HG02981 (cell line): Measurements from ENCODE around the gene NCR3LG1.
"Not testable (repeated sequence)": the region's sequence is repeated elsewhere in the genome, so short reads cannot be mapped to it uniquely, and the experiment has no call there.

Experiments used
- ATAC-seq: cut with Tn5 transposase; IDR thresholded peaks from one replicate; pipeline ENCODE4 v1.9.1; 2021; ENCODE audit warnings: mild to moderate bottlenecking, moderate library complexity; ENCODE audit not compliant: unreplicated experiment

Gene NCR3LG1

GRCh38 chr11:17408026-17408425 lies 56.4 kb downstream of the NCR3LG1 start:
- no peak for ATAC-seq

- no peak for ATAC-seq
These were observed 57.0 kb downstream of the NCR3LG1 start for GRCh38 chr11:17408641-17409040.

- ATAC-seq: no peak
These were observed 59.2 kb downstream of the NCR3LG1 start for GRCh38 chr11:17410606-17411379.

GRCh38 chr11:17411418-17411817 lies 59.8 kb downstream of the NCR3LG1 start:
- ATAC-seq: no peak

GRCh38 chr11:17412488-17413180 lies 61.0 kb downstream of the NCR3LG1 start:
- ATAC-seq: no peak

- ATAC-seq: no peak
These were observed 62.1 kb downstream of the NCR3LG1 start for GRCh38 chr11:17413414-17414316.

GRCh38 chr11:17414317-17414737 lies 62.7 kb downstream of the NCR3LG1 start:
- ATAC-seq: no peak

GRCh38 chr11:17414992-17415391 lies 63.4 kb downstream of the NCR3LG1 start:
- no peak for ATAC-seq

- no peak for ATAC-seq
These were observed 64.0 kb downstream of the NCR3LG1 start for GRCh38 chr11:17415523-17416104.

- no peak for ATAC-seq
These were observed 64.9 kb downstream of the NCR3LG1 start for GRCh38 chr11:17416492-17416891.

- no peak for ATAC-seq
These were observed 67.0 kb downstream of the NCR3LG1 start for GRCh38 chr11:17418444-17419081.

- no peak for ATAC-seq
These were observed 70.2 kb downstream of the NCR3LG1 start for GRCh38 chr11:17421781-17422180.

- no peak for ATAC-seq
These were observed 72.1 kb downstream of the NCR3LG1 start for GRCh38 chr11:17423533-17424310.

GRCh38 chr11:17426233-17426632 lies 74.6 kb downstream of the NCR3LG1 start:
- ATAC-seq: not testable (repeated sequence)
